Stimulated activated CD4-positive, alpha-beta T cell treated with anti-CD3 and anti-CD28 coated beads, Interleukin-2, amount 100 ng/mL, for 4 hours (primary cell): ENCODE data around the gene ALAS2.
"Not testable (repeated sequence)": the region's sequence is repeated elsewhere in the genome, so short reads cannot be mapped to it uniquely, and the experiment has no call there.

ENCODE experiments used
- DNase-seq: peaks from one replicate; pipeline ENCODE4 v3.0.0-alpha.2; 2020; ENCODE audit warnings: low read depth

The ALAS2 gene

DNA sequence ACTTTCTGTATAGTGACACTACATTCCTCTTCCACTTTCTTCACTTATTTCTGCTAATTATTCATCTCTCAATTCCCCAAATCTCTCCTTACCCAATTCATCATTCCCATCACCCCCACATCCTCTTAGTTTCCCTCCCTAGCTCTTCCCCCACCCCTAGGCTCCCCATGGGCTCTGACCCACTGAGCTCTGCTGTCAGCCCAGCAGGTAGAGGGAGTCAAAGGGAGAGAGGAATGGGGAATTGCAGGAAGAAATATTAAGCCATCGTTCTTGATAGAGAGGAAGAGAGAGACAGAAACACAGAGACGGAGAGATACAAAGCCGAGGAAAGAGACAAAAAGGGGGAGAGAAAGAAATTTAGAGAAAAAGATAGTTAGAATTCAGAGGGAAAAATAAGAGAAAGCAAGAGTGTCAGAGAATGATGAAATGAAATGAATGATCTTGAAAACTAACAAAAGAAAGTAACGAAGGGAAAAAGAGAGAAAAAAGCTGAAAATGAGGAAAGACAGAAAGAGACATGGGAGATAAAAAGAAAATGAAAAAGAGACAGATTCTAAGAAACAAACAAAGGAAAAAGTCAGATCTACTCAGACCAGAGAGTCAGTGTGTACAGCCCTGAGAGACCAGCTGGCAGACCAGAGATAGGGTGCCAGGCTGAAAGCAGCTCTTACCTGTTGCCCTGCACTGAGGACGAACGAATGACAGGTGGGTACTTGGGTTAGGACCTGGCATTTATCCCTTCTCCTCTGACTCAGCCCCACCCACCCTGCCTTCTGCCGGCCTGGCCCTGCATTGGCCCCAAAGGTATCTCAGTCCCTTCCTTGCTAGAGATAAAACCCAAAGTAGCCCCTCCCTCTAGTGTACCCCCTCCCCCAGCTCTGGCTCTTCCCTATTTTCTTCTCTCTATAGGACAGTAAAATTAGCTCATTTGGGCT lies at the start of gene ALAS2:
ALAS2 (minus strand) TSS at position 707 of the 935 bp plus-strand sequence. CDS start 4,977 bp downstream, outside the sequence.
- DNase-seq = no peak

DNA sequence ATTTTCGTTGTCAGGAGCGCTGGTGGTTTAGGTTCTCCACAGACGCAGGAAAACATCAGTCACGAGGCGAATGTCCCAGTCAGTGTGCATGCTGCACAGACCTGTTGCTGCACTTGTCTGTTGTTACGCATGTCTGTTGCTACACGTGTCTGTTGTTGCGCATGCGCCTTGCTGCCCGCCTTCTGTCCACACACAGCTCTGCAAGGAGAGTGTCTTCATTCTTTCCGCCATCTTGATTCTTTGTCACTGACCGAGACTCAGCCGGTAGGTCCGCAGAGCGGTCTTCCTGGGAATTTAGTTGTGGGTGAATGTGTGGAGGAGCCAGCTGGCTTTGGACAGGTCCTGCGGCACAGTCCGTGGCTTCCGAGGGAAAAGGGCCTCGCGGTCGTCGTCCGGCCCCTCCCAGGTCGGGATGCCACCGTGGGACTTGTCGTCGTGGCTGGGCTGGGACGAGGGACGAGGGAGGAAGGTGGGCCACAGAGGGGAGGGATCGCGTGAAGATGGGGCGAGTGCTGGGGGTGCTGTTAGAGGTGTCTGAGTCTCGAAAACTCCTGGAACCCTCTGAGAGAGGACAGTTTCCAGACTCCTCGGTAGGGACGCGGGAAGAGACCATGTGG lies 44.2 kb upstream of the ALAS2 start, which contains the start of gene PAGE2B:
PAGE2B (plus strand) TSS at position 180 of the 617 bp plus-strand sequence. CDS start 1,012 bp downstream, outside the sequence.
- DNase-seq = no peak

GRCh38 chrX:55072286-55072685 lies 41.5 kb upstream of the ALAS2 start:
- no peak for DNase-seq

DNA sequence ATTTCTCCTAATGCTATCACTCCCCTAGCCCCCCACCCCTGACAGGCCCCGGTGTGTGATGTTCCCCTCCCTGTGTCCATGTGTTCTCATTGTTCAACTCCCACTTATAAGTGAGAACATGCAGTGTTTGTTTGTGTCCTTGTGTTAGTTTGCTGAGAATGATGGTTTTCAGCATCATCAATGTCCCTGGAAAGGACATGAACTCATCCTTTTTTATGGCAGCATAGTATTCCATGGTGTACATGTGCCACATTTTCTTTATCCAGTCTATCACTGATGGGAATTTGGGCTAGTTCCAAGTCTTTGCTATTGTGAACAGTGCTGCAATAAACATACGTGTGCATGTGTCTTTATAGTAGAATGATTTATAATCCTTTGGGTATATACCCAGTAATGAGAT lies 36.4 kb upstream of the ALAS2 start:
- not testable (repeated sequence) for DNase-seq

GRCh38 chrX:55057675-55058249 lies 27.0 kb upstream of the ALAS2 start:
- DNase-seq = peak; percentile 6

DNA sequence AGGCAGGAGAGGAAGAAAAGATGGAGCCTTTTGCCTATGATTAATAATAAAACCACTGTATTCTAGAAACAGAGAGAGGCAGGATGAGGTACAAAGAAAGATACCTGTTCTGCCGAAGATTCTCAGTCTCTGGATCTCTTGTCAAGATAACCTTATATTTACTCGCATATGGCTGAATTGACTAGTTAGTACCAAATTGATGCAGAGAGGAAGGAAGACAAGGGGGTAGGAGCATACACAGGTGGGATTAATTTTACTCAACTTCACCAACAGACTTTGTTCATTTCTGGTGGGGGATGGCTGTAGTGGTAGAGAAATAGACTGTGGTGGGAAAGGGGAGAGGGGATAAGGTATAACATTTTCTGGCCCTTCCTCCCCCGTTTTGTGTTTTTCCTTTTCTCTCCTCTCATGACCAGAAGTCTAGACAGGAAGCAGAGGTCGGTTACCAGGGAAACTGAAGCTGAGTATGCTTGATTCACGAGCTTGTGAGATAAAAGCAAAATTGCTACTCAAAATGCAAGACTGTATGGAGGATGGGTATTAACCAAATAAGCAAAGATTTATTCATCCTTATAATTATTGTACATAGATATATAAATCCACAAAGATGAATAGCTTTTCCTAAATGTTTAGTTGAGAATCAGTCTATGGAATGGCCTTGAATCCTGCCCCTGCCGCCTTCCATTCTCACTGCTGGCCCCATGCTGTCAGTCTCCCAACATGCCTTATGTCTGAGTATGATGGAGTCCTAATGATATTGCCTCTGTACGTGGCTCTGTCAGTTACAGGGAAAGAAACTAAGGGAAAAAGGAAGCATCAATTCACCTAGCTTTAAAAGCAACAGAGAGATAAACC lies 26.3 kb upstream of the ALAS2 start:
- peak; percentile 6 for DNase-seq

- DNase-seq = not testable (repeated sequence)
Measured at GRCh38 chrX:55050599-55050998, 19.8 kb upstream of the ALAS2 start.

- DNase-seq = no peak
Measured at GRCh38 chrX:55041514-55041913, 10.7 kb upstream of the ALAS2 start.

DNA sequence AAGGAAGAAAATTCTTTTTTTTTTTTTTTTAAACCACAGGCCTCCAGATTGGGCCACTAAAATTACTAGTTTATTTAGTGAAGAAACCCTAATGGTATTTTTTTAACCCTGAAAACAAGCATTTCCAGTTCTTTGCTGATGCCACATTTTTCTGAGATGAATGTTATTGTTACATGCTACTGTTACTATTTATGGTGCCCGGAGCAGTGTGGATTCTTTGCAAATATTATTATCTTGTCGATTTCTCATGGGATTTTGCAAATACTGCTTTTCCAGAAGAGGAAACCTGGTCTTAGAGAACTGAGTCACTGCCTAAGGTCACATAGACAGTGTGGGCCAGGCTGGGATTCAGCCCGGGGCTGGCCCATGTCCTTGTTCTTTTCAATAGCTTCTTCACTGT lies 8.7 kb upstream of the ALAS2 start:
- DNase-seq = no peak

DNA sequence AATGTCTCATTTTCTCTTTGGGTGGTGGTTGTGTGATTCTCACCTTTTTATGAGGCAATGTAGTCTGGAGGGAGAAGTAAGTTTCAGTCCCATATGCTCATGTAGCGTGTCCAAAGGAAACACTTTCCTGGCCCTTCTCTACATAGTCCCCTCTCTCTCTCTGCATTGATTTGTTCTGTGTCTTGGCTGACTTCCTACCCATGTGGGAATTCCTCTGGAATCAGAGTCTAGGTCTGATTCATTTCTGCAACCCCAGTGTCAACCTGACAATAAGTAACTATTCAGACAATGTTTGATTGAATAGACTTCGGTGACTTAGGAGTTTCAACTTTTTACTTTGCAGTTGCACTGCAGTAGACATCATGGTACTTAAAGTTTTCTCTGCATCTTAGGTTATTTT lies 2.7 kb upstream of the ALAS2 start:
- no peak for DNase-seq

DNA sequence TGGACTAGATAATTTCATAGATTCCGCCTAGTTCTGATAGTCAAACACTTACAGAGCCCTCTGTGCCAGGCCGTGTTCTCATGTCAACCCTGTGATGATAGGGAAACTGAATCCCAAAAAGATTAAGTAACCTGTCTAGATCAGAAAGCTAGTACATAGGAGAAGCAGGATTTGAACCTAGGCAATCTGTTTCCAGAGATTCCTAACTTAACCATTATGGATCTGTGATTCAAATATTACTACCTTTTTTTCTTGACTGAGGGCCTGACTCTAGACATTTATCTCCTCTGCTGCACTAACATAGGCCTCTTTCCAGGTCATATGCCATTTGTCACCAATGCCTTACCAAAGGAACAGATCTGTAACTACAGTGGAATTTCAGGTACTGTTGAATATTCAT lies 1.5 kb downstream of the ALAS2 start:
- no peak for DNase-seq

GRCh38 chrX:55028611-55029010 lies 2.2 kb downstream of the ALAS2 start:
- DNase-seq = no peak

GRCh38 chrX:55028040-55028439 lies 2.7 kb downstream of the ALAS2 start:
- no peak for DNase-seq

DNA sequence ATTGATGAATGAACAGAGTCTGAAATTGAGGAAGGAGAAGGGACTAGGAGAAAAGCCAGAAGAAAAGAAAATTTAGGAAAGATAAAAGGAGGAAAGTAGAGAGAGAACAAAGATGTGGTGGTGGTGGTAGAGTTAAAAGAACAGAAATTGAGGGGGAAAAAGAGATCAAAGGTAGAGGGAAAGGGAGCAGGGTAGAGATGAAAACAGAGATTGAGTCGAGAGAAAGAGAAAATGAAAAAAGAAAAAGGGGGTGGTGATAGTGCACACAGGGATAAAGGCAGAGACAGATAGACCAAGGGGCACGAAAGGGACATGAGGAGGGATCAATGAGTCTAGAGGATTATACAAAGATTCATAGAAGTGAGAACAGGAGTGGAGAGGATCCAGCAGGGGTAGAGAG lies 3.9 kb downstream of the ALAS2 start:
- DNase-seq = no peak

DNA sequence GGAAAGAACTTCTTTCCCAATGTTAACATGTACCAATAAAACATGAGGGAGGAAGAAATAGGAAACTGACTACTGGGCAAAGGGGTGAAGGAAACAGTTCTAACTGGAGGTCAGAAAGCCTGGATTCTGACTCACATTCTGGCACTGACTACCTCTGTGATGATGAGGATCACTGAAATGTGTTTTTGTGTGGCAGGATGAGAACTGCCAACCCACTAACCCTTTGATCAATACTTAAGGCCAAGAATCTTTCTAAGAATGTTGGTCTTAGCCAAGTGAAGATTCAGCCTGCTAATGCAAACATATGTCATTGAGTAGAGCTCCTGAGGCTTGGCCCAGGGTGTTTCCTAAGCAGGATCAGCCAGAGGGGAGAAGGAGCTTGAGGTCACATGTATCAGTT lies 4.6 kb downstream of the ALAS2 start:
- DNase-seq = no peak

DNA sequence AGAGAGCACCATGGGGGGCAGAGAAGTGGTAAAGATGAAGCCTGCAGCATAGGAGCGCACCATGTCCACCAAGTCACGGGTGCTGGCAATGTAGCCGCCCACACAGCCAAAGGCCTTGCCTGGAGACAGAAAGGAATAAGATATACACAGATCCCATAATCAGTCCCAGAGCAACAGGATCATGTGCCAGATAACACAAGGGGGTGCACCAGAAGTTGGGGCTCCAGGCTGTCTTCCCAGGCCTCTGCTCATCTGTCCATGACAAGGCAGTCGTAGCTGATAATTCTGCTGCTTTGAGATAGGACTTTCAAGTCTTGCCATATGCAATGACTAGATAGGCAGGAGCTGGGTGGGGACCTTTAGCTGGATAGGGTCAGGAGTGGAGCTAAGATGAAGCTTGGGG lies 15.9 kb downstream of the ALAS2 start:
- DNase-seq = no peak

DNA sequence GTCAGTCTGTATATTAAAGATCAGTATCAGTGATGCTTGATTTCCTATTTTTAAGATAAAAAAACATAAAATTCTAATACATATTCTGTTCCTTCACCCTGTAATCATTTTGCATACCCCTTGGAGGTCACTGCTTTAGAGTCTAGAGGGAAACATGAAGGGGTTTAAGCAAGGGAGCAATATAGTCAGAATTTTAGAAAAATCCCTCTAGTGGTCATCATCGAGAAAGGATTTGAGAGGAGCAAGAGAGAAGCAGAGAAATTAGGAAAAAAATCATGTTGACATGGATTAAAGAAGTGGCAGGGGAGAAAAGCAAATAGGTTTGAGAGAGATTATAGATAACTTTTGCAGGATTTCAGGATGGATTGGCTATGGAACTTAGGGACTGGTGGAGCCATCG lies 19.5 kb downstream of the ALAS2 start:
- no peak for DNase-seq

DNA sequence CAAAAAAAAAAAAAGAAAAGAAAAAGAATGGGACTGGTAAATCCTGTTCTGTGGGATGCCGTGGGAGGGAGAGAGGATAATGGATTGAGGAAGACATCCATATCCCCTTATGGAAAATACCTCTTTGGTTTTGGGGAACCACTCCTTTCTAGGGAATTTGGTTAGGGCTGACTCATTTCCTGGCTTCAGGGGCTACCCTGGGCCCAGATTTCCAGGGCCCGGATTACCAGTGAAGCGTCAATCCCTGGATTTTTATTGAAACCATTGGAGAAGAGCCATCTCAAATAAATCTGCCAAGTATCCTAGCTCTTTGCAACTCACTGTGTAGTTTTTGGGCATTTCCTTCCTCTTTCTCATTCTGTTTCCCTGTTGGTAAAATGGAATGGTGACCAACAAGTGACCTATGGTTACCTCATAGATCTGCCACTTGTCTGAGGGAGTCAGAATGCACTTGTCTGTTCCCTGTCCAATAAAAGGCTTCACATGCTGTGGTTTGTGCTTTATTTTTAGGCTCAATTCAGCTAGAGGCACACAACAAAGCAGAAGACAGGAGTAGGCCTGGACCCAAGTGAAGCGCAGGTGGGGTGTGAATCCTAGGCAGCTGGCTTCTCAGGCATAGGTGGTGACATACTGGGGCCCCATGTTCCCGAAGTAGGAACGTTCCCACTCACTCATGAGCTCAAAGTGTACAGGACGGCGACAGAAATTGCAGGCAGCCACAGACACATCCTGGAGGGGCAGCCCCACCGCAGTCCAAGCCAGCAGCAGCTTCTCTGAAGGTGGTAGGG lies 22.0 kb downstream of the ALAS2 start:
- DNase-seq = no peak

- DNase-seq = no peak
Measured at GRCh38 chrX:55007656-55008055, 23.1 kb downstream of the ALAS2 start.

DNA sequence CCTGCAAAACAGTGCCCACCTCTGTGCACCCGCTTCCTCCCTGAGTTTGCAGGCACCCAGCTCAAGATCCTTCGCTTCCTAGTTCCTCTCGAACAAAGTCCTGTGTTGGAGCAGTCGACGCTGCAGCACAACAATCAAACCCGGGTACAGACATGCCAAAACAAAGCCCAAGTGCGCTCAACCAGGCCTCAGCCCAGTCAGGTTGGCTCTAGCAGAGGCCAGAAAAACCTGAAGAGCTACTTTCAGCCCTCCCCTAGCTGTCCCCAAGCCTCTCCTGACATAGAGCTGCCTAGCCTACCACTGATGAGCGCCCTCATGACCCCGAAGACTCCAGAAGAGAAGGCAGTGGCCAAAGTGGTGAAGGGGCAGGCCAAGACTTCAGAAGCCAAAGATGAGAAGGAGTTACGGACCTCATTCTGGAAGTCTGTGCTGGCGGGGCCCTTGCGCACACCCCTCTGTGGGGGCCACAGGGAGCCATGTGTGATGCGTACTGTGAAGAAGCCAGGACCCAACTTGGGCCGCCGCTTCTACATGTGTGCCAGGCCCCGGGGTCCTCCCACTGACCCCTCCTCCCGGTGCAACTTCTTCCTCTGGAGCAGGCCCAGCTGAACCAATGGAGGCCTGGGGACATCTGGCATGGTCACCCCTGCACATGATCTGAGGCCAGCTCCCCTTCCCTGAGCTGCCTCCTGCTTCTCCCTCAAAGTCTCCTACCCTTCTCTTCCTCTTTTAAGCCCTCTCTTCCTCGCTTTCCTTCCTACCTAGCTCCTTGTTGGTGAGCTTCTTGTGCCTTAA lies 23.8 kb downstream of the ALAS2 start:
- no peak for DNase-seq
